ENCODE data around the gene HLA-DOA. TPM values are rescaled to one million over a fixed set of nuclear protein-coding genes. Genes with fewer than 3 reads are reported as not detected.

HLA-DOA gene
- not detected in 2 replicates for total RNA-seq (2022)
- not detected for Bru-seq, nascent RNA
- BruChase-seq, experiment 1, labeled RNA remaining after a 2-hour chase, result not detected
- not detected for BruChase-seq, experiment 2, labeled RNA remaining after a 6-hour chase
- long read RNA-seq, result 0 reads

GRCh38 chr6:33008944-33009861, at the start of gene HLA-DOA:
TSS of gene HLA-DOA (minus strand) at chr6:33009591.
- Histone ChIP-seq H3K4me1 (no peaks in the 10 kb centered on the region), H3K4me3 (ENCODE audit: low read depth, low read length) (no peak within 1 kb of the TSS), H3K36me3 (ENCODE audit: control insufficient read depth, insufficient read depth, low read length) (no peaks in the 10 kb centered on the region), H3K9me3 (no peaks in the 10 kb centered on the region), H3K27me3 (replicated peaks; ENCODE audit: control insufficient read depth, insufficient read depth, low read length) (no peaks in the 10 kb centered on the region)
- no peaks in the 10 kb centered on the region for H3K9me3 Mint-ChIP-seq (ENCODE audit: unreplicated experiment)
- DNase-seq, result no peak
- peaks cover 25% of the 10 kb centered on the region for H3K27me3 Mint-ChIP-seq (ENCODE audit: insufficient read depth, unreplicated experiment)
- no peak within 1 kb of the TSS for H3K4me3 Mint-ChIP-seq (ENCODE audit: unreplicated experiment)
- POLR2A ChIA-PET, result no interaction called here
- intact Hi-C loops (cut with micrococcal nuclease; ENCODE audit: unreplicated experiment), result no loop called here
- CTCF ChIA-PET, result no interaction called here
- H3K4me1 Mint-ChIP-seq (ENCODE audit: low read depth, unreplicated experiment), result no peaks in the 10 kb centered on the region
- TF ChIP-seq CTCF (IDR thresholded peaks at IDR 0.05; ENCODE audit: insufficient read depth in 1 of 2, low read depth in 1 of 2, low read length in 1 of 2, severe bottlenecking in 1 of 2, unreplicated experiment in 1 of 2), result no peak
- no TSS peak for BruUV-seq (replicated peaks)
- no peaks in the 10 kb centered on the region for H3K36me3 Mint-ChIP-seq (ENCODE audit: insufficient read depth, unreplicated experiment)
- H3K27ac Mint-ChIP-seq (ENCODE audit: unreplicated experiment), result no peak within 1 kb of the TSS

GRCh38 chr6:33057222-33058150, 48.1 kb upstream of the HLA-DOA start:
- Histone ChIP-seq H3K36me3 (ENCODE audit: control insufficient read depth, insufficient read depth, low read length) (no peaks in the 10 kb centered on the region), H3K9me3 (no peaks in the 10 kb centered on the region), H3K27me3 (replicated peaks; ENCODE audit: control insufficient read depth, insufficient read depth, low read length) (no peaks in the 10 kb centered on the region), H3K4me1 (peaks cover 5% of the 10 kb centered on the region), H3K4me3 (ENCODE audit: low read depth, low read length) (no peak overlapping the region)
- no peak for DNase-seq
- POLR2A ChIA-PET, result no interaction called here
- CTCF ChIA-PET, result no interaction called here
- Mint-ChIP-seq H3K36me3 (ENCODE audit: insufficient read depth, unreplicated experiment) (peaks cover 12% of the 10 kb centered on the region), H3K4me3 (ENCODE audit: unreplicated experiment) (no peak overlapping the region), H3K9me3 (ENCODE audit: unreplicated experiment) (peaks cover 12% of the 10 kb centered on the region), H3K4me1 (ENCODE audit: low read depth, unreplicated experiment) (peaks cover 8% of the 10 kb centered on the region), H3K27ac (ENCODE audit: unreplicated experiment) (no peak overlapping the region), H3K27me3 (ENCODE audit: insufficient read depth, unreplicated experiment) (no peaks in the 10 kb centered on the region)
- BruUV-seq (replicated peaks), result no TSS peak
- intact Hi-C loops (cut with micrococcal nuclease; ENCODE audit: unreplicated experiment), result no loop called here
- TF ChIP-seq CTCF (IDR thresholded peaks at IDR 0.05; ENCODE audit: insufficient read depth in 1 of 2, low read depth in 1 of 2, low read length in 1 of 2, severe bottlenecking in 1 of 2, unreplicated experiment in 1 of 2), result no peak

- no peak for TF ChIP-seq CTCF (IDR thresholded peaks at IDR 0.05; ENCODE audit: insufficient read depth in 1 of 2, low read depth in 1 of 2, low read length in 1 of 2, severe bottlenecking in 1 of 2, unreplicated experiment in 1 of 2)
- H3K4me1 ChIP-seq, result peaks cover 13% of the 10 kb centered on the region
- H3K9me3 Mint-ChIP-seq (ENCODE audit: unreplicated experiment), result peaks cover 22% of the 10 kb centered on the region
- H3K4me1 Mint-ChIP-seq (ENCODE audit: low read depth, unreplicated experiment), result peaks cover 8% of the 10 kb centered on the region
- peaks cover 12% of the 10 kb centered on the region for H3K36me3 Mint-ChIP-seq (ENCODE audit: insufficient read depth, unreplicated experiment)
- no TSS peak for BruUV-seq (replicated peaks)
- no peaks in the 10 kb centered on the region for H3K36me3 ChIP-seq (ENCODE audit: control insufficient read depth, insufficient read depth, low read length)
- ChIA-PET CTCF (no interaction called here), POLR2A (interaction anchor here (0.7 to 1.0 kb wide), 2 partner anchors 82 to 200 kb away, joined by 3 to 9 read pairs; no protein-coding TSS in a partner anchor)
- H3K4me3 Mint-ChIP-seq (ENCODE audit: unreplicated experiment), result peak overlapping the region; percentile 49
- H3K27ac Mint-ChIP-seq (ENCODE audit: unreplicated experiment), result peak overlapping the region; percentile 90
- no peak overlapping the region for H3K4me3 ChIP-seq (ENCODE audit: low read depth, low read length)
- 0 out of 2 replicates have a peak, but pooled peaks cover 4% of the 10 kb centered on the region for H3K9me3 ChIP-seq
- peak; percentile 47 to 58 for DNase-seq
- intact Hi-C loops (cut with micrococcal nuclease; ENCODE audit: unreplicated experiment), result no loop called here
- no peaks in the 10 kb centered on the region for H3K27me3 ChIP-seq (replicated peaks; ENCODE audit: control insufficient read depth, insufficient read depth, low read length)
- H3K27me3 Mint-ChIP-seq (ENCODE audit: insufficient read depth, unreplicated experiment), result no peaks in the 10 kb centered on the region
These were observed 43.8 kb upstream of the HLA-DOA start for GRCh38 chr6:33053230-33053629.

All from Caco-2 (cell line).